ENCODE data around the gene BSG.

GRCh38 chr19:571566-571974, 826 bp upstream of the BSG start:
- TF ChIP-seq HNF4G (IDR thresholded peaks at IDR 0.05) (no peak), REST (IDR thresholded peaks at IDR 0.05) (no peak), JUND (IDR thresholded peaks at IDR 0.05) (no peak), CTCF (IDR thresholded peaks at IDR 0.05; ENCODE audit: low read depth, low read length, missing input control) (no peak), RXRA (IDR thresholded peaks at IDR 0.05) (no peak), RAD21 (IDR thresholded peaks at IDR 0.05) (no peak), TAF1 (conservative IDR thresholded peaks at IDR 0.05) (no peak)
